IPS DF 19.7 (cell line): ENCODE measurements around the gene IPPK.

Experiments
- DNase-seq: peaks from one replicate; pipeline ENCODE4 v3.0.0-alpha.2; 2013; ENCODE audit warnings: low read depth, low spot score

IPPK gene, protein sequence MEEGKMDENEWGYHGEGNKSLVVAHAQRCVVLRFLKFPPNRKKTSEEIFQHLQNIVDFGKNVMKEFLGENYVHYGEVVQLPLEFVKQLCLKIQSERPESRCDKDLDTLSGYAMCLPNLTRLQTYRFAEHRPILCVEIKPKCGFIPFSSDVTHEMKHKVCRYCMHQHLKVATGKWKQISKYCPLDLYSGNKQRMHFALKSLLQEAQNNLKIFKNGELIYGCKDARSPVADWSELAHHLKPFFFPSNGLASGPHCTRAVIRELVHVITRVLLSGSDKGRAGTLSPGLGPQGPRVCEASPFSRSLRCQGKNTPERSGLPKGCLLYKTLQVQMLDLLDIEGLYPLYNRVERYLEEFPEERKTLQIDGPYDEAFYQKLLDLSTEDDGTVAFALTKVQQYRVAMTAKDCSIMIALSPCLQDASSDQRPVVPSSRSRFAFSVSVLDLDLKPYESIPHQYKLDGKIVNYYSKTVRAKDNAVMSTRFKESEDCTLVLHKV

DNA sequence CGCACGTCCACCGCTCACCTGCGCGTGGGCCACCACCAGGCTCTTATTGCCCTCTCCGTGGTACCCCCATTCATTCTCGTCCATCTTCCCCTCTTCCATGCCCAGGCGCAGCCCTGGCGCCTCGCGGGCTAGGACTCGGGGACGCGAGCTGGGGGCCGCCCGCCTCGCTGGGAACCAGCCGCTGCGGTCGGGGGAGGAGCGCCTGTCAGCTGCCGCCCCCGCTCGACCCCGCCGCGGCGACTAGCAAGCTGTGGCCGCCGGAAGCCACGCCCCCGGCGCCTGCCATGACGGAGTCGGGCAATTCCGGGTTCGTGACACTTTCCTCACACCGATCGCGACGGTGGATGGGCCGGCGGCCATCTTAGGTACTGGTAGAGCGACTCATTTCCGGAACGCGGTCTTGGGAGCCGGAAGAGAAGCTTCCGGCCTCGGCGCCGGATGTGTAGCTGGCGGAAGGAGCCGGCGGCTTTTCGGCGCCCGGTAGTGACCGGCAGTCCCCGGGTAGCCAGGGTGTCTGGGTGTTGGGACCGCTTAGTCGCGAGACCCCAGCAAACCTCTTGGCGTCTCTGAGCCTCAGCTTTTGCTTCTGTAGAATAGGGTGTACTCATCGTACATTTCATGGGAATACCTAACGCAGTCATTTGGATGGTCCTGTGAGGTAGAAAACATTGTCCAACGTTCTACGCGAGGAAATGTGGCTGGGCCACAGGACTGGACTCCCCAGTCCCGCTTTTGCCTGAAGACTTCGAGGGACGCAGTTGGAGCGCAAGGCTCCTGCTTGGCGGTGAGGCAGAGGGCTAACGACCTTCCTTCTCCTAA, at the start of gene IPPK:
TSS of gene IPPK (minus strand) at position 242 of the 819 bp plus-strand sequence. CDS start at position 99, 143 bp downstream.
- DNase-seq, result peak; percentile 96

DNA sequence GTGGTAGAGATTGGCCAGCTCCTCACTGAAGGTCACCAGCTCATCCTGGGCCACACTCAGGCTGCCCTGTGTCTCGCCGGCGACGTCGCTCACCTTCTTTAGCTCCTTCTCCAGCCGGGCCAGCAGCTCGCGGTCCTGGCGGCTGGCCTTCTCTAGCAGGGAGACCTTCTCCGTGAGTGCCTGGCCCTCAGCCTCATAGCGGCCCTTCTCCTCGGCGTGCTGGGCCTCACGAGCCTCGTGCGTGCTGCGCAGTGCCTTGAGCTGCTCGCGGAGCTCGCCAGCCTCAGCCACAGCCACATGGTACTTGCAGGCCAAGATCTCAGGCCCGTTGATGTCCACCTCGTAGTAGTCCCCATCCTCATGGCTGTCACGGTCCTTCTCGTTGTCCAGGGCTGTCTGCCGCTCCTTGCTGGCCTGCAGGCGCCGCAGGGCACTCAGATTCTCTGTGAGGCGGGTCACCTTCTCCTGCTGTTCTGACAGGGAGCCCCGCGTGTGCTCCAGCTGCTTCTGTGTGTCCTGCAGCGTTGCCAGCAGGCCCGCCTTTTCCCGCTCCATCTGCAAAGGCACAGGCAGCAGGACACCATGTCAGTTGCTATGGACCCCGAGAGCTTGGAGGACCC, 49.2 kb upstream of the IPPK start:
- no peak for DNase-seq

DNA sequence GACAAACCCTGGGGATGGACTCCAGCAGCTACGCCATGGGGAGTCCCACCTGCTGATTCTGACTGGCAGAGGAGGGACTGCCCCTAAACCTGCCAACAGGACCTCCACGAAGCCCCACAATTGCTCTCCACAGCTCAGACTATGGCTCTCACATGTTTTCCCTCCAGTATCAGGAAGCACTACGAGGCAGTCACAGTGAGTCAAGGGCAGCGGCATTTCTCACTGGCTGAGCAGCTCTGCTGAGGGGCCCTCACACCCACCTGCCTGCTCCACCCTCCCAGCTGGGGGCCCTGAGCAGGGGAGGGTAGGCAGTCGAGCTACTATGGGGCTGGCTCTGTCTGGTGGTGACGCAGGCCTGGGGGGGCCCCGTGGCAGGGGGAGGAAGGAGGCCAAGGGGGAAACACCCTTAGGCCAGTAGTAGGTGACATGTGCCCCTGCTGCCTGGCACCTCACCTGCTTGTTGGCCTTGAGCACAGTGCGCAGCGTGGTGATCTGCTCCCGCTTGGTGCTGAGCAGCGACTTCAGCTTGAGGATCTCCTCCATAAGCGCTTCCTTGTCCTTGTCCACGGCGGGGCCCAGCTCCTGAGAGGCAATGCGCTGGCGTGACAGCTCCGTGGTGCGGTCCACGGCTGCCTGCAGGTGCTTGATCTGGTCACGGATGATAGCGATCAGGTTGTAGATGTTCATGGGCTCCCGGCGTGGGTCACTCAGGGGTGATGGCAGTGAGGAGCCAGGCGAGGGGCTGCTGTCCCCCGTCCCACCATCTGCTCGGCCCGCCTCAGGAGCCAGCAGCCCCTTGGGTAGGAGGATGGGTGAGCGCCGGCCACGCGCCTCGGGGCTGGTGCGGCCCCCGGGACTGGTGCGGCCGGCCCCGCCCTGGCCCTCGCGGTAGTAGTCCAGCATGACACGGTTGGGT, 48.4 kb upstream of the IPPK start:
- DNase-seq, result no peak

DNA sequence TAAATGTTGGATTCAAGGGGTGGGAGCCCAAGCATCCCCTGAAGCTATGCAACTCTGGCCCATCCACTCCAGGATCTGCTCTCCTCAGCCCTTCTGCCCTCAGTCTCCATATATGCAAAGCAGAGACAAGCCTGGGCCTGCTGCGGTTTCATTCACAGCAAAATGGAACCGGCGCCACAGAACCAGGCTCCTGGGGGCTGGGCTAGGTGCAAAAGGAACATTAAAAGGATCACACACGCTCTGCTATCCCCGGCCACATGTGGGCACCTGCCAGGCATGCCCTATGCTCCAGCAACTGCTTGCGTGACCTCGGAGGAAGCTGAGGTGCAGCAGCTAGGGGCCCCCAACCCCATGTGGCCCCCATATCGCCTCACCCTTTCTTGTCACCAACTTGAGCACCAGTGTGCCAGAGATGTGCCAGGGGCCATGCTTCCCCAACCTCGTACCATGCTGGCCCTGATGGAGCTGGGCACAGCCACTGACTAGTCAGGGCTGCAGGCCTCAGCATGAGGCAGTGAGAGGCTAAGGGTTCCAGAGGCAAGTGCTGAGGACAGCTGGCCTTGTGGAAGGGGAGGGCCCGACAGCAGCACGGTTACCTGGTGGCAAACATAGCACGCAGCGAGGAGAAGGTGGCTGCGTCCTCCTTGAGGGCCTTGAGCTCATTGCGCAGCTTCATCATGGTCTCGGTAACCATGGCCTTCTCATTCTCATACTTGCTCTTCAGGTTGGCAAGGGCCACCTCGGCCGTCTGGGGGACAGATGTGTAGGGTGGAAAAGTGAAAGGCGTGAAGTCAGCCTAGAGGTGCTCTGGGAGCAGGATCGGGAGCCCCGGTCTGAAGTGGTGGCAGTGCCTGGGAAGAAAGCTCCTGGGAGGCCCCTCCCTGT, 47.5 kb upstream of the IPPK start:
- DNase-seq, result no peak

DNA sequence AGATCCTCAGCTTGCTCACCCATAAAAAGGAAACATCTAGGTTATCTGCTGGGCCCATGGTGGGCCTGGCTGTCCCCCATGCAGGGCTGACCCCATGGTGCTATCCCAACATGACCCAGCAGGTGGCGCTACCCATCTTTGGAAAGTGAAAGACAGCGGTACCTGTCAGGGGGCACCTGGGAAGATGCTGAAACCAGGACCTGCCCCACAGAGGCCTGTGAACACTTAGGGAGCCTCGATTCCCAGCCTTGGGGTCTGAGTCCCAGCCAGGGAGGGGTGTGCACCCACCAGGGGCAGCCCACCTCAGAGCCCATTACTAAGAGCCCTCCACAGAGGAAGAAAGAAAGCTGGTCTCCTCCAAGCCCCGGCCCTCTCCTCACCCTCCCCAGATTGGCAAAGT, 46.6 kb upstream of the IPPK start:
- DNase-seq, result peak; percentile 17

DNA sequence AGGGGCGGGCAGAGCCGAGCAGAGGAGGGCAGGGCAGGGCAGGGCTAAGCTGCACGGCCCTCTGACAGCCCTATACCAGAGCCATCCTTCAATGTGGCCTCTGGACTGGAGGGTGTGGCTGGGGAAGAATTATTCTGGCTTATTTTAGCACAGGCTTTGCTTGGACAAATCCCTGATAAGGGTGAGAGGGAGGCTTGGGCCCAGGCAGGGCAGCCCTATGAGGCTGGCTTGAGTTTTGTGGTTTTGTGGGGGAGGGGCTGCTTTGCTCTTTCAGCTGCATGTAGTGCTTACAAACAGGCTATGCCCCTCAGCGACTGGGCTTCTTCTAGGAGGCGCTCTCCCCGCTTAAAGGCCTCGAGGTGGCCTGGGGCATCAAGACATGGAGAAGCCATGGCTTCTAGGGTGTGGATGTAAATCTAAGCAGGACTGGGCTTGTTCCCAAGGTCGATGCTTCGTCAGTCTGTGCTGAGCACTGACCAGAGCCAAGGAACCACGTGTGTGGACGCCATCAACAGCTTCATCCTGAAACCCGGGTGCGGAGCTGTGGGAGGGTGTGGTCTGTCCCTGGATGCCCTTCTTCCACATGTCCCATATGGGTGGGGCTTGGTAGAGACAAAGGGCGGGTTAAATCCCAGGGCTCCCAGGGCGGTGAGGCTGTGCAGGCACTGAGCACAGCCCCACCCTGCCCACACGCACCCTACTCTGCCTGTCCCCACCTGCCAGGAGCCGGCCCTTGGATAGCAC, 45.7 kb upstream of the IPPK start:
- DNase-seq, result no peak

DNA sequence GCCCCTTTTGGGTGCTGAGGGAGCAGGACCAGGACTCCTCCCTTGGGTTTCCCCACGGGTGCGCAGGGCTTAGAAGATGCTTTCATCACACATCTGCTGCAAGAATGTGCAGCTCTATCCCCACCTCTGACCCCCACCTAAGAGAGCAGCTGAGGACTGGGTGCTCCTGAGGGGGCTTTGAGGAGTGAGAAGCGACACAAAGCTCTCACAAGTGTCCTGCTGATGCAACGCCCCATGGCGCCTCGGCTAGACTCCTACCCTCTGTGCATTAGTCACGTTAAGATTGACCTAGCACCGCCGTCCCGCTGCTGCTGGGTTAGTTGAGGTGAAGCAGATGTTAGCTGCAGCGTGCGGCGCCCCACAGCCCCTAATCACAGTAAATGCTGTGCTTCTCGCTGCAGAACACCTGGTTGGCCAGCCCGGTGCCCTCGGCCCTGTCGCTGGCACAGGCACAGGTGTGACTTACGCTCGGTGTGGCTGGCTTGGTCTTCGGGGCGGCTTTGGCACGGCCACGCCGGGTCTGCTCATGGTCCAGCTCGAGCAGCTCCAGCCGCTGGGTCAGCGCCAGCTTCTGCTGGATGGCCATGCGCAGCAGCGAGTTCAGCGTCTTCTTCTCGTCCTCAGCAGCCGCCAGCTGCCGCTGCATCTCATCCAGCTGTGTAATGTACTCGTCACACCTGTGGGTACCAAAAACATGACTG, 45.0 kb upstream of the IPPK start:
- no peak for DNase-seq

DNA sequence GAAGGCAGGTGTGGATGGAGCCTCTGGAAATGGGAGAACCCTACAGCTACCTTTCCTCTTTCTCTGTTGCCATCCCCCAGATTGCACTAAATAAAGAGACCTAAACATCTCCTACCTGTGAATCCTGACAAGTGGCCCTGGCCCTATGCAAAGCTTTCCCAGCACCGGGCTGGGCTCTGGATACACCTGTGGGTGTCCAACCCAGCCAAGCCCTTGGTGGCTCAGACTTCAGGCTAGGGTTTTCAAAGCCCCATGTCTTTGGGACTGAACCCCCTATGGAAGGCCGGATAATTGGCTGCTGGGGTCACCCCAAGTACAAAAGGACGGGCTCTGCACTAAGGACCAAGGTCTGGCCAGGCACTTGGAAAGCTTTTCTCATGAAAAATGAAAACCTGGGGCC, 44.1 kb upstream of the IPPK start:
- DNase-seq, result no peak

DNA sequence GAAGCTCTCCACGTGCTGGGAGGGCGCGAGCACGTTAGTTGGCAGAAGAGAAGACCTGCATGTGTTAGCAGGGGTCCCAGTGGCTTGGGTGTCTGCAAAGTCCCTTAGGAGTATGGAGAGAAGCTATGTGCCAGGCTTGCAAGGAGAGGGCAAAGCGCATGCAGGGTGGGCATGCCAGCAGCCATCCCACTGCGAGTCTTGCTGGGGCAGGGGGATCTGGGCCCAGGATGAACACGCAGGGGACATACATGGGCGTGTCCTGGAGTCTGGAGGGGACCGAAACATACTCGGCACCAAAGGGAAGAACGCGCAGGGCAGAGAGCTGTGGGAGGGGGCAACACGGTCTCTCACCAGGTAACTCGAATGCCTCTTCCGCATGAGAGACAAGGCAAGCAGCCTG, 43.6 kb upstream of the IPPK start:
- no peak for DNase-seq

DNA sequence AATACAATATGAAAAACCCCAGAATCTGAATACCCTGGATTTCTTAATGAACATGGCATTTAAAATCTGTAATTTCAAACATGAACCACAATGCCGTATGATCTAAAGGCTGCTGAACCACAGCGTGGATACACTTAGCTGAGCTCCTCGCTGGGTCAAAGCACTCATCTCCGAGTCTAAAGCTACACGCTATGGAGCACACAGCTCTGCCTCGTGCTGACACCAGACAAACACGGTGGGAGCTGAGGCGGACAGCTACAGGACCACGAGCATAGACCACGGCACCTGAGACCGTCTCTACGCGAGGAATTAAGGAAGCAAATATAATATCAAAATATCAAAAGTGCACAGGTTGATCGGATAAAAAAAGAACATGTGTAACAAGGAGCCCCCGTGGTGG, 42.8 kb upstream of the IPPK start:
- no peak for DNase-seq

DNA sequence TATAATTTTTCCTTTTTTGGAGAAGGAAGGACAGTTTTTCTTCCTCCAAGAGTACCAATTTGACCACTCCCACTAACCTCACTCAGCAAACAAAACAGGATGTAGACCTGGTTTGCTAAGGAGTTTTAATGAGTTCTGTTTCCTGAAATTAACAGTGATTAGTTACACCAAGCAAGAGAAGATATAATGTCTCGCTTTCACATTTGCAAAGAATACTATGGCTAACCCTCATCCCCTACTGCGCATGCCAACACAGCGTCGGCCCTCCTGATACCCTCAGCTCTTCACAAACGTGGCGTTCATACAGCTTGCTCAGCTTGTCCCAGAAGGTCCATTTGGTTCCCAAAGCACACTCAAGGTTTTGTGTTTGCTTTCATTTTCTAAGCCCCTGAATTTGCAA, 41.9 kb upstream of the IPPK start:
- no peak for DNase-seq

DNA sequence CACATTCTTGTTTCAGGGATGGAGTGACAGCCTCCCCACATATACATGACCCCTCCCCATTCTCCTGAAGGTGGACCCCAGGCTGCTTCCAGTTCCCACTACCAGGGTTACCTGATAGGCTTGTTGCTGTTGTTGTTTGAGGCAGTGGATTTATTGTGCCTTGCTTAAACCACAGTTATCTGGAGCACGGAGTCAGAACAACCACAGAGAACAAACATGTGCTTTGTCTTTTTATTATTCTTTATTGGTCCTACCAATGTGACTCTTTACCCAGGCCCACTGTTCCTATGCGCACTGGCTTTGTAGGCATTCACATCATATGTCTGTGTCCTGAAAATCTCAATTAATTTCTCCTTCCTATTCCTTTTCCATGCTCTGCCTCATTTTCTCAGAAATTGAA, 41.2 kb upstream of the IPPK start:
- DNase-seq, result no peak

DNA sequence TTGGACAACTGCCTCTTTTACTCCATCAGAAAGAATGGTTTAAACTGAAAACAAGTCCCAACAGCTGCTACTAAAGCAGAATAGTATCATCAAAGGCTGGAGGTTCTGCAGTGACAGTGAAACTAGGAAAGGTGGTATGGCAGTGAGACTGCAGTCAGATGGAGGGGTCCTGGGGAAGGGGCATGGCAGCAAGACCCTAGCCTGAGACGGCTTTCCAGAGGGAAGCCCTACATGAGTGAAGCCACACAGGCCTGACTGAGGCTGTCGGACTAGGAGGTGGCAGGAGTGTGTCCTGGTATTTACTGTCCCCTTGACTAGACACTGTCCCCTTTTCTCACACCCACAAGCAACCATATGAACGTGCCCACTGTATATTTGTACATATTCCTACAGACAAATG, 40.4 kb upstream of the IPPK start:
- DNase-seq, result no peak

DNA sequence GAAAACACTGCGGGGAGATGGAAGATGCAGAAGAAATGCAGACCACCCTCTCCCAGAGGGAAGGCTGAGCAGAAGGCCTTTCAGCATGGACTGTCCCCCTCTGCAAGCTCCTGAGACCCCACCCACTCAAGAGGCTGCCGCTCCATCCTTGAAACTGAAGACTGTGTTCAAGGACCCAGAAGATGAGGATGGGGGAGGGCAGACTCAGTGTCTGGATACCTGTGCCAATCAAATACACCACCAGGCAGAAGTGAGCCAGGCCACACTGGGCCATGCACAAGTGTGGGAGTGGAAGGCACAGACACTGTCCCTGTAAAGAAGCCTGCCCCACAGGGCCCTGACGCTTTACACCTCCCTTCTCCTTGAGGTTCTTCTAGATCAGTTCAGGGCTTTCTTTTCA, 40.0 kb upstream of the IPPK start:
- no peak for DNase-seq

DNA sequence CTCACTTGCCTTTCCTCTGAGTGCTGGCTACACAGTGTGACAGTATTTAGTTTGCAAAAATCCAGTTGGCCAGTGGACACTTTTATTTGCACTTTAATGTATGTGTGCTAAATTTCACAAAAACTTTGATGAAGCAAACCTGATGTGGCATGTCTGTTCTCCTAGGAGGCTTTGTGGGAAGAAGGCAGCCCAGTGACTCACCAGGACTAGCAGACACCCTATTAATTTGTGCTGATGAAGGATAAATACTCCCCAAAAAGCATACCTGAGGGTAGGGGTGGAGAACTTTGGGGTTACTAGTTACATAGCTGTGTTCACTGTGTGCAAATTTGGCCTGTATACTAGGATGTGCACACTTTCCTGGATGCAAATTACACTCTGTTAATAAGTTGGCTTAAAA, 39.3 kb upstream of the IPPK start:
- DNase-seq, result no peak

DNA sequence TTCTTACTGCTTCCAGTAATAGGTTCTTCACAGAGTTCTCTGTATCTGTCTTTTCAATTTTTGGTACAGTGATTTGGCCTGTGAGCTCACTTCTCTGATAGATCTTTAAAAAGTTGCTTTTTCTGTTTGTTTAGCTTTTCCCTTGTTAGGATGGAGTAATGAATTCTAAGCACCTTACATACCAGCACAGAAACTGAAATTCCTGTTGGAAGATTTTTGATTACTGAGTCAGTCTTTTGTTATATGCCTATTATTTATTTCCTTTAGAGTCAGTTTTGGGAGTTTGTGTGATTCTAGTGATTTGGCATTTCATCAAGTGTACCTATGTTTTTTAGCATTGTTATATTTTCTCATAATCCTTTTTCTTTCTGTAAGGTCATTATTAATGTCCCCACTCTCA, 37.6 kb upstream of the IPPK start:
- DNase-seq, result no peak

DNA sequence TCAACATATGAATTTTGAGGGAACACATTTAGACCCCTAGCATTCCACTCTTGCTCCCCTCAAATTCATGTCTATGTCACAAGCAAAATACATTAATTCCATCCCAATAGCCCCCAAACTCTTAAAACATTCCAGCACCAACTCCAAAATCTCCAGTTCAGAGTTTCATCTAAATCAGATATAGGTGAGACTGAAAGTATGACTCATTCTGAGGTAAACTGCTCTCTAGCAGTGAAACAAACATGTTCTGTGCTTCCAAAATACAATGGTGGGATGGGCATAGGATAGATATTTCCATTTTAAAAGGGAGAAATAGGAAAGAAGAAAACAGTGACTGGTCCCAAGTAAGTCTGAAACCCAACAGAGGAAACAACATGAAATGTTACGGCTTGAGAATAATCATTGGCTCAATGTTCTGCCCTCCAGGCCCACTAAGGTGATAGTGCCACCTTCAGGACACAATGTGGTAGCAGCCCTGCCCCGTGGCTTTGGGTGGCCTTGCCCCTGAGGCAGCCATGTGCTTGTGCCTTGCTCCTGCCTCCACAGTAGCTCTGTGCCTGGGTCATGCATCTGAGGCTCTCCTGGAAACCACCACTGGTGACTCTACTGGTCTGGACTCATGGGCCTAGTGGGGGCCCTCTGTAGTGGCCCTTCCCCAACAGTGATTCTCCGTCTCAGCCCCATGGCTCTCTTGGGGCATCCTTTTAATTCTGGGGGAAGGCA, 36.4 kb upstream of the IPPK start:
- peak; percentile 35 for DNase-seq

DNA sequence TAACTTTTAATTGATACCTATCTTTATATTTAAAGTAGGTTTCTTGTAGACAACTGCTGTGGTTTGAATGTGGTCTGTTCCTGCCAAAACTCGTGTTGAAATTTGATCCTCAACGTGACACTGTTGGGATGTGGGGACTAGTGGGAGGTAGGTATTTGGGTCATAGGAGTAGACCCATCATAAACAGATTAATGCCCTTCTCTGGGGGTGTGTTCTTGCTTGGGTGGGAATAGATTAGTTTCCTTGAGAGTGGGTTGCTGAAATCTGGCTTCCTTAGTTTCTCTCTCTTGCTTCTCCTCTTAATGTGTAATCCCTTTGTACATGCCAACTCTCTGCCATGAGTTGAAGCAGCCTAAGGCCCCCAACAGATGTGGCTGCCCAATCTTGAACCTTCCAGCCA, 34.6 kb upstream of the IPPK start:
- DNase-seq, result no peak
